Activated CD4-positive, alpha-beta T cell treated with anti-CD3 and anti-CD28 coated beads, Interleukin-2, amount 50 U/mL, for 16 hours (primary cell): Measurements from ENCODE around the gene ZFP36L2.

Source experiments
- DNase-seq: peaks from one replicate; pipeline ENCODE4 v3.0.0-alpha.2; 2020

ZFP36L2 gene

DNA sequence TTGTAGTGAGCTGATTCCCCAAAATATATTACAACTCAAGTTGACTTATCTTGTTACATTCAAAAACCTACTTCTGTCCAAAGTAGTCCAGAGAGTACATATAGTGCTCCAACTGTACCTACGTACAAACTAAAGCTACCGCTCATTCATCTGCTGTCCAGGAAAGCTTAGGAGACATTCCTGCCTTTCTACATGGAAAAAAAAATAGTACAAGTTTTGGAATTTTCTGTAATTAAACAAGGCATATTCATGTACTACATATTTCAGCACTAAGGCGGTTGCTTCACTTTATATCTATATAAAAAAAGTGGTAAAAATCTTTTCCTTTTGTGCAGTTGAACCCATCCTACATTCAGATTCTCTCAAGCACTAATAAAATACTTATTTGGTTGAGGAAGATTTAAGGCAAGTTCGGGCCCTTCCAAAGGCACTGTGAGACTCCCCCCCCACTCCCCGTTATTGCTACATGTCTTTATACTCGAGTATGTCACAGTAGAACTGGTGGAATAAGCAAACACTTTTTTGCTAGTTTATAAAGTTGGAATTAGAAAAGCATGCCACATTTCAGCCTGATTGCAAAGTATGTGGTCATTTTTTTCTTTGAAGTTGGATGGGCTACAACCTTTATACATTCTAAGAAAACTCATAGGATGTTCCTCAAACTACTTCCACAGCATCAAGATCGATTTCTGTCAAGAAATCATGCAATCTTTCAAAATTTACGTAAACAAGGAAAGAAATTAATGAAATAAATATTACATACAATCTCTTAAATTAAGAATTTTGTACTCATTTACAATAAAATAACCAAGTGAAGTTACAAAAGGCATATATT lies 3.7 kb downstream of the ZFP36L2 start:
- no peak for DNase-seq

DNA sequence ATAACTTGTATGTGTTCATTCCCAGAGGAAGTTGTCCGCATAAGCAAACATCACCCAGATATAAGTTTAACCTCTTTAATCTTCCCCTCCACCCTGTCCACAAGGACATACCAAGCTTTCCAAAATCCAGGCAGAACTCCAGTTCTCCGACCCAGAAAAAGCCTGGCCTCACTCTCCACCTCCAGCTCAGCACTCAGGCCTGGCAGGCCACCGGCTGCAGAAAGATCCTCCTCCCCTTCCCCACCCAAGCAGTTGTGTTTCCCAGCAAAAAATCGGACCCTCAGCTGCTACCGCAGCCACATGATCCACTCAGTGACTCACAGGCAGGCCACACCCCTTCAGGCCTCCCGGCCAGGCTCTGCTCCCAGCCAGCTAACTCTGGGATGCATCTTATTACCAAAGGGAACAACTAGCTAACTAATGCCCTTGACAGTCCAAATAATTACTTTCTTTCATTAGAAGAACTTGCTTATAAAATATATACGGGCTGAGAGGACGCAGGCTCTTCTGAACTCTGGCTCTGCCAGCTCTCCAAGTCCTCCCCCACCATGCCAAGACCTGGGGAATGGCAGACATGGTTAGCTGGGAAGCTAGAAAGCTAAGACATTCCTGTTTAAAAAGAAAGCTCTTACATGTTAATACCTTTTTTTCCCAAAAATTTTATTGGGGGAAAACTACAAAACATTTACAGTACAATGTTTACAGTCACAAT lies 4.5 kb downstream of the ZFP36L2 start:
- peak; percentile 66 for DNase-seq

DNA sequence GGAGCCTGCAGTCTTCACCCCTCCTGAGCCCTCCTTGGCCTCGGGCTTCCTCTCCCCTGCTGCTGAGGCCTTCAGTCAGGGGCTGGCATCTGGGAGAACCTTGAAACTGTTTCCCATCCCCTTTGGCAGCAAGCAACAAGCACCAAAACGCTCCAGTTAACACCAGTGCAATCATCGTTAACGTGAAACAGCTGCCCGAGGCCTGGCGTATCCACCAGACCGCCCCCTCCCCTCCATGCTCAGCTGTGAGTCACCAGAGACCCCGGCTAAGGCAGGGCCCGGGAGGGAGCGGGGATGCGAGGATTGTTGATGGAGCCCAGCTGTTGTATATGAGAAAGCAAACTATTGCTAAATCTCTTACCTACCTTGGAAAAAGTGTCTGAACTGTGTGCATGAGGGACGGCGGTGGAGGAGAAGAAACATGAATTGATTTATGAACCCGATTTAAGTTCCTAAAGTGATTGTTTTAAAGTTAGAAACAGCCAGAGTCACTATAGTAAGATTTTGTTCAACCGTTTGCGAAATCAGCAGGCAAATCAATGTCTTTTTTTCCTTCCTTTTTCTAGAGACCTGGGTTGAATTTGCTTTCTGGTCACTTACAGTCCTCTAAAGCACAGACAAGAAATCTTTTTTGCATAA lies 5.2 kb downstream of the ZFP36L2 start:
- DNase-seq: no peak

DNA sequence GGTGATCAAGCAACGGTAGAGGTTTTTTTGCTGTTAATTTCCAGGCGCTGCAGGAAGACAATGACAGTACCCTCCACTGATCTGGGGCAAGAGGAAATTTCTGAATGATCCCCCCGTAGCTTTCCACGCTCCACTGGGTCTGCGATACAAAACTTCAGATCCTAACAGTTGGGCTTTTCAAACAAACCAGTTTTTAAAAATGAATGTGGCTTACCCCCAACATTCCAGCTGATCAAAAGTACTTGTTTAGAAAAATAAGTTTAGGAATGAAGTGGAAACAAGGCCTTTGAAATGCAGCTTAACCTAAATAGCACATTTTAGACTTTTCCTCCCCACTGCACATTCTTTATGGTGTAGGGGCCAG lies 5.7 kb downstream of the ZFP36L2 start:
- DNase-seq: no peak

DNA sequence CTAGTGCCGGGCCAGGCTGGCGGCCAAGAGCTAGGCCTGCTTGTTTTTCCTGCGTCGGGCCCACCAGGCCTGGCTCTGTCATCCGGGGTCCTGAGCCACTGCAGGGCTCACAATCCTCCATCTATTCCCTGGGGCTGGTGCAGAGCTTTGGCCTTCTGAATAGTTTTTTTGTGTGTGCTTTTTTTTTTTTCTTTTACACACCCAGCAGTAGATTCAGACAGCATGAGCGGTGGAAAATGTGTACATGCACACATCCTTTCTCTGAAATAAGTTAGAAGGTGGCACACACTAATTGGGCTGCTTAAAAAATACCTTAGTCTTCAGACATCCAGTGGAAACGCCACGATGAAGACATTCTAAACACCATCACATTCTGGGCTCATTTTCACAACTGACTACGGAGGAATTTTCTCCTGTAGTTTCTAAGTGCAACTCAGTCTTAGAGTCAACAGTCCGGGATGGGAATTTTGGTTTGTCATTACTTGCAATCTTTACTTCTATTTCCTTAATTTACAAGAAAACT lies 6.1 kb downstream of the ZFP36L2 start:
- DNase-seq: peak; percentile 35

DNA sequence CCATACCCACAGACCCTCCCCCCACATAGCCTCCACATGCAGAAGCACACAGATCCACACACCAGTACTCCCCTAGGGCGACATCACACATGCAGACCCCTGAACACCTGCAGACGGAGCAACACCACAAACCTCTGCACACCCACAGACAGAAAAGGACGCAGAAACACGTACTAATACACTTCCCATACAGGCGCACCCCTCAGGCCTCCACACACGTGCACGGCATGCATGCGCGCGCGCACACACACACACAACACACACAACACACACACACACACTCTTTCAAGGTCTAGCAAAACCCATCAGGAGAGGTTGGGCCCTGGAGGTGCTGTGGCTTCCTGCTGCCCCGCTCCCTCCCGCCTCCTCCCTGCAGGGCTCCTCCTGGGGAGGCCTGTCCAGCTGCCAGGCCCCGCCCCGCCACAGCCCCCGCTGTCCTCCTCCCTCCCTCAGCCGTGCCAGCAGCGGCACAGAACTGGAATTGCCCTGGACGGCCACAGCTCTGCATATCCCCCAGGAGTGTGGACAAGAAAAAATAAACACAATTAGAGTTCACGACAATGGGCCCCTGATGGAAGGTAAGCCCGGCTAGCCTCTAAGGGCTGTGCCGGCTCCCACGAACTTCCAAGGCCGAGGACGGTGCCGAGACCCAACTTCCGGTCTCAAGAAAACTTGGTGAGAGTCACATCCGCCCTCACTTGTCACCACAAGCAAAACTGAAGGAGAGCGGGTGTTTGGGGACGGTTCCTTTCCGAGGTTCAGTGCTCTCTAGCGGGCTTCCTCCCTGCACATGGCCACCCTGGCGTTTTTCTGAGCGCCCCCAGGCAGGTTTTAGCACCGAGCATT lies 6.8 kb downstream of the ZFP36L2 start:
- DNase-seq: peak; percentile 89

DNA sequence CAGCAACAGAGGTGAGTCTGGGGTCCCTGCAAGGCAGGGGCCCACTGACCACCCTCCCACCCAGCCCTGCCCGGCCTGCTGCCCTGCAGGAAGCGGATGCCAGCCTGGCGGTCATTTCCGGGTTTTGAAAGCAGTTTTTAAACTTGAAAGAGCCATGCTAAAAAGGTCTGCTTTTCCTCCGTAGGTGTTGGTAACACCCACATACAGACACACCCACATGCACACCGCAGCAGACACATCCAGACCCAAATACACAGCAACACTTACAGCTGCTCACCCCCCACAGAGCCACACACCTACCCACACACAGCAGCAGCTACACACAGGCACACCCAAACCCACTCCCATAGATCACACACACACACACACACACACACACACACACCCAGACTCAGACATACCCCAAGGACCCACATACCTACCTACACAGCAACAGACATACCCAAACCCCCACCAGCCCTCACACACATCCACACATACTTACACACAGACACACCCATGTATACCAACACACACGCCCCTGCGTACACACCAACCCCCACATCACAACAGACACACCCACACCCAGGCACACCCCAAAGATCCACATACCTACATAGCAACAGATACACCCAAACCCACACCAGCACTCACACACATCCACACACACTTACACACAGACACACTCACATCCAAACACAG lies 7.6 kb downstream of the ZFP36L2 start:
- DNase-seq: peak; percentile 75

DNA sequence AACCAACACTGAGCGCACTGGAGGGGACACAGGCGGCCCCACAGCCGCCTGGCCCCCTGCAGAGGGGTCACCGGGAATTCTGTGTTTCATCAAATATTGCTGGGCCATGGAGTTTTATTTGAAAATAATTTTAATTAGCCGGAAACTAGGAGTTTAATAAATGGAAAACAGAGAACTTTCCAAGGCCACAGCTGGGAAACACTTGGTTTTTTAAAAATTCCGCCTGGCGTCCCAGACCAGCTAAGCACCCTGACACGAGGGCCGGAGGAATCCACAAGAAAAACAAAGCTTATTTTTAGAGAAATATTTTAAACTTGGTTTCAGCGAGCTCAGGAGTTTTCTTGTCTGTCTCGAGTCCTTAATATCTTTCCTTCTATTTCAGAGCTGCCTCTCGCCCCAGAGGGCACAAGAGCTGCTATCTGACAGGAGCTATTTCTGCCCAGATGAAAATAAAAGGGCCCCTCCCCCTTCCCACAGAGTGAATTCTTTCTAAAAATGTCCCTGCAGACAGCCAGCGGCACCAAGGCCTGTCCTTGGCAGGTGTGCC lies 8.2 kb downstream of the ZFP36L2 start:
- no peak for DNase-seq

DNA sequence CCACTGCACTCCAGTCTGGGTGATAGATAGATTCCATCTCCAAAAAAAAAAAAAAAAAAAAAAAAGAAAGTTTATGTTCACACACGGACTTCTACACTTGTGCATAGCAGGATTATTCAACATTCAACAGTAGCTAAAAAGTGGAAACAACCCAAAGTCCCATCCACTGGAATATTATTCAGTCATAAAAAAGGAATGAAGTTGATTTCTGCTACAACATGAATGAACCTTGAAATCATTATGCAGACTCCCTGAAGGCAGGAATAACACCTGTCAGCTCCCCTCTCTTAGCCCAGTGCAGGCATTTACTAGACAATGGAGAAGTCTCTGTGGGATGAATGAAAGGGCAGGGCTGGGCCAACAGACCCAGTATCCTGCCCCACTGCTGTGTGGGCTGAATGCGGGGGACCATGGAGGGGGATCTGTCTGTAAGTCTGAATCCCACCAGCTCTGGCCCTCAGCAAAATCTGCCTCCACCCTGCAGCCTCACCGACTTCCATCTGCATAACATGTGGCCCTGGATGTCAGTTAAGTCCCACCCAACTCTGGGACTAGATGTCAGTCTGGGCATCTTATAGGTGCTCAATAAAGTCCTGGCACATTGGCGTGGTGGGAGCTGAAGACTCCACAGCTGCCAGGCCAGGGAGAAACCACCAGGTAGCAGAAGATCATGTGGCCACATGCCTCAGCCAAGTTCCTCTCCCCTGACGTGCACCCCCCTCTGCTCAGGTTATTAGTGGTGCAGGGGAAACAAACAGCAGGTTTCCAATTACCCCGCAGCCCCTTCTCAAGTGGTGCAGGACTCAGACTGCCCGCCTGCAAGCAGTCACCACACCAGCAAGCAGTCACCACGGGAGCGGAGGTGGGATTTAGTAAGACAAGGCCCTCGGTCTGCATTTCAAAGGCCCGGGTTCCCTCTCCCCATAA lies 8.9 kb downstream of the ZFP36L2 start:
- DNase-seq: no peak

DNA sequence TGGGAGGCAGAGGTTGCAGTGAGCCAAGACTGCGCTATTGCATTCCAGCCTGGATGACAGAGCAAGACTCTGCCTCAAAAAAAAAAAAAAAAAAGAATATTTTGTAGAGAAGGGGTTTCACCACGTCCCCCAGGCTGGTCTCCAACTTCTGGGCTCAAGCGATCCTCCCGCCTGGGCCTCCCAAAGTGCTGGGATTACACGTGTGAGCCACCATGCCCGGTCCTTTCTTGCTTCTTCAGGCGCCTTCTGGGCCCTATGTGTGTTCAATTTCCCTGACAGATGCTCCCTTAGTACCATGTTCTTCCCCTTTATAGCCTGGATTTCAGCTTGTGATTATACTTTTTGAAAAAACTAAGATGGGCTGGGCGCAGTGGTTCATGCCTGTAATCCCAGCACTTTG lies 9.8 kb downstream of the ZFP36L2 start:
- no peak for DNase-seq

DNA sequence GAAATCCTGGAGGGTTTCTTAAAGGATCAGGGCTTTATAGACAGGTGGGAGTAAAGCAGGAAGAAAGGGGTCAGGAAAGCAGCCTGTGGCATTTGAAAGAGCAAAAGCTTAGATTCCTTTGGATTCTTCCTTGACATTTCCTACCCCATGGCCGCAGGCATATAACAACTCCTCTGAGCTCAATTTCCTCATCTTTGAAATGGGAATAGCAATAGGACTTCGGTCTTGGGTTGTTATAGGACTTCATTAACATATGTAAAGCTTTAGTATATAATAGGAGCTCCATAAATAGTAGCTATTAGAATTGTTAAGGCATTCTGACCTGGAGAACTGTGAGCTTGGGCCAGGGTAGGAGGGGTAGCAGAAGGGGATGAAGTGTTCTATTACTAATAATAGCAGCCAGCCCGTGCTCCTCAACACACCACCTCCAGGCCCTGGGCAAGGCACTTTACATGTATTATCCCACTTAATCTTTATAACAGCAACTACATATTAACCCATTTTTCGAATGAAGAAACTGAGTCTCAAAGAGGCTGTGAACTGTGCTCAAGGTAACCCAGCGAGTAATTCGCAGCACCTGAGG lies 10.6 kb downstream of the ZFP36L2 start:
- DNase-seq: no peak

DNA sequence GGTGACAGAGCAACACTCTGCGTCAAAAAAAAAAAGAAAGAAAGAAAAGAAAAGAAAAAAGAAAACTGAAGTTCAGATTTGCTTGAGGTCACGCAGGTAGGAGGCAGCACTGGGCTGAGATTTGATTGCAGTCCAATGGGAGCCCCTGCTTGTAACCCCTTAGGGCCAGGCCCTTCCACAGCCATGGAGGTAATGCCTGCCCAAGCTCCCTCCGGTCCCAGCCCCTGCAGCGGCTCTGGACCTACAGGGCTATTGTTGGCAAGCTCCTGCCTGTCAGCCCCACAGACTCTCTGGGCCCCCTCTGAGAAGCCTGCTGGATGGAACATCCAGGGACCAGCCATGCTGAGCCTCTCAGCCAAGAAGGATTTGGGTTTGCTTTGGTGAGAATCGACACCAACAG lies 12.2 kb downstream of the ZFP36L2 start:
- DNase-seq: no peak

DNA sequence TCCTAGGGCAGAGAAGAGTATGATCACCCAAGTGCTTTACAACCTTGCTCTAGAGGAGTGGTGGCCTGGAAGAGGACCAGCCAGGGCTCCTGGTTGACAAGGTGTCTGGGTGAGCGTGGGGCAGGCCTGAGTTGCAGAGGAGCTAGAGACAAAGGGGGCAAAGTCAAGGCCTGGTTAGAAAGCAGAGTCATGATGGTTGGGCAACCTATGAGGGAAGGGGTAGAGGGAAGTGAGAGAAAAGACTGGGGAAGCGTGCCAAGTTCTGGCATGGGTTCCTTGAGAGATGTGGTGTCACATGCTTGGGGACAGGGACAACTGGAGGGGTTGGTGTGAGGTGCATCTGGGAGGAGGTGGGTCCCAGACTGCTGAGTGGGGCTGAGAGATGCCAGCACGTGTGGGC lies 13.5 kb downstream of the ZFP36L2 start:
- no peak for DNase-seq

DNA sequence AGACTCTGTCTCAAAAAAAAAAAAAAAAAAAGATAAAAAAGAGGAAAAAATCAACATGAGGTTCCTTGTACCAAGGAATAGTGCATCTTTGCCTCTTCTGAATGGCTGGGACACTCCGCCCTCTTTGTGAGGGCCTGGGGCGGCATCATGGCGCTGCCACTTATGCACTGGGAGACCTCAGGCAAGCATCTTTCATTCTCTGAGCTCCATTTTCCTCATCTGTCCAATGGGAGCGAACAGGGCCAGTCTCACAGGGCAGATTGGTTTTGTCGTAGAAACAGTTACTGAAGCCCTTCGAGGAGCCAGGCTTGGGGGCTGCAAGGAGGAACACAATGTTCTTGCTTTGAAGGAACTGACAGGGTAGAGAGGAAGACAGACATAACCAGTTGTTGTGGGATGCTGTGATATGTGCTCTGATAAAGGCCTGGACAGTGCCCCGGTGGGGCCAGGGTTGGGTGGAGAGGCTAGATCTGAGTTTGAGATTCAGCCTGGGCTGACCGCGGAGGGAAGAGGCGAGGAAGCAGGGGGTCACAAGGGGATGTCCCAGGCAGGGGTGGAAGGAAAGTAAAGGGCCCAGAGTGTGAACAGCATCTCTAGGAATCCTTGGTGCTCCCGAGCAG lies 14.1 kb downstream of the ZFP36L2 start:
- DNase-seq: no peak

DNA sequence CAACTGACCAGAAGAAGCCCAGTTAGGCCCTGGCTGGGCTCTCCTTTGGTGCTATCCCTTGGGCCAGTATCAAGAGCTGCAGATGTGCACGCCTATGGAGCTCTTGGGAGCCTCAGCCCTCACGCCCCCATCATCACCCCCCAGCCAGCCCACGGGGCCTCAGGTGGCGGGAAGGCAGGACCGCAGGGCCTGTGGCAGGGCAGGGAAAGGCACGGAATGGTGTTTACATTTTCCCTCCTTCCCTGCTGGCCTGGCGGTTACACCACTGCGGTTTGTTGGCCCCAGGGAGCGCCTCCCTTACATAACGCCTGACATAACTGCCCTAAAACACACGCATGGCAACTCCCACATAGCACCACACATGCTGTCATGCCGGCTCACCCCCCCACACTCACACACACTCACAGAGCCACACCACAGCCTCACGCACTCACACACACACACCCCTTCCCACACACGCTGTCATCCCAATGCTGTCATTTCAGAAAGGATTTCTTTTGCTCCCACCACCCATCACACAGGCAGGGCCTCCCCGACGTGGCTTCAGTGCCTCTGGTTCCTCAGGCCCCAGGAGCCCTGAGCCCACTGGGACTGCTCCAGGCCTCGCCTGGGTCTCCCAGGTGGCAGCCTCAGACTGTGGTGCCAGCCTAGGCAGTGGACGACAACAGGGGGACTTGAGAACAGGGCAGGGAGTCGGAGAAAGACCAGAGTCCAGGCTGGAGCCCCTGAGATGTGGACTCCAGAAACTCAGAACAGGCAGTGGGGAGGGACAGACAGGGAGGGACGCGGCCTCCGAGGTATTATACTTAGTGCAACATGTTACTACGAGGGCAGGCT lies 15.7 kb downstream of the ZFP36L2 start:
- no peak for DNase-seq

DNA sequence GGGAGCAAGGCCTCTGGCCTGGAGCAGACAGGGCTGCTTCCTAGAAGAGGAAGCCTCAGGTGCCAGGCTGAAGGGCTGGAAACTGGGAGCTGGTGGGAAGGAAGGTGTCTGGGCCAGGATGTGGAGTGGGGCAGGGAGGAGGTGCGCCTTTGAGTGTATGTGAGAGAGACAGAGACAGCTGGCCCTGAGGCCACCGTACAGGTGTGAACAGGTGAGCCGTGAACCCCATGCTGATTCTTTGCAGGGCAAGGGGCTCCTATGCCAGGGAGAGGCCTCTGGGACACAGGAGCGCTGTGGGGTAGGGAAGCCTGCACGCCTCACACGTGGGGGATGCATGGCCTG lies 16.3 kb downstream of the ZFP36L2 start:
- DNase-seq: no peak

DNA sequence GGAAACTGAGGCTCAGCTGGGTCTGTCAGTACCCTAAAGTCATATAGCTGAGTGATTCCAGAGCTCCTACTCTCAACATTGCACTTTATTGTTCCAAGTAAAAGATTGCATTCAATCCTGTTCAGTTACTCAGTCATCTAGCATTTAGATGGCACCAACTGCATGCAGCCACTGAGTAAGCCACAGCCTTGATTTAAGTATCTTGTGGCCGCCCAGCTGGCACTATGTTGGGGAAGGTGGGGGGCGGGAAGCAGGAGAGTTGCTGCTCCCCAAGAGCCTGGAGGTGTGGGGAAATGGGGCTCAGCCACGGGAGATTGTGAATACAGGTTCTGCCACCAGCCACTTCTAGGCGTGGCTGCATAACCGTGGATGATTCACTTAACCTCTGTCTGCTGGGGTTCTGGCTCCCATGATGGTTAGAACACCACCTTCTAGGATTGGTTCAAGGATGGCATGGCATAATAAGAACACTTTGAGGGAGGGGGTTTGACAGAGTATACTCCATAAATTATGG lies 17.1 kb downstream of the ZFP36L2 start:
- DNase-seq: no peak

DNA sequence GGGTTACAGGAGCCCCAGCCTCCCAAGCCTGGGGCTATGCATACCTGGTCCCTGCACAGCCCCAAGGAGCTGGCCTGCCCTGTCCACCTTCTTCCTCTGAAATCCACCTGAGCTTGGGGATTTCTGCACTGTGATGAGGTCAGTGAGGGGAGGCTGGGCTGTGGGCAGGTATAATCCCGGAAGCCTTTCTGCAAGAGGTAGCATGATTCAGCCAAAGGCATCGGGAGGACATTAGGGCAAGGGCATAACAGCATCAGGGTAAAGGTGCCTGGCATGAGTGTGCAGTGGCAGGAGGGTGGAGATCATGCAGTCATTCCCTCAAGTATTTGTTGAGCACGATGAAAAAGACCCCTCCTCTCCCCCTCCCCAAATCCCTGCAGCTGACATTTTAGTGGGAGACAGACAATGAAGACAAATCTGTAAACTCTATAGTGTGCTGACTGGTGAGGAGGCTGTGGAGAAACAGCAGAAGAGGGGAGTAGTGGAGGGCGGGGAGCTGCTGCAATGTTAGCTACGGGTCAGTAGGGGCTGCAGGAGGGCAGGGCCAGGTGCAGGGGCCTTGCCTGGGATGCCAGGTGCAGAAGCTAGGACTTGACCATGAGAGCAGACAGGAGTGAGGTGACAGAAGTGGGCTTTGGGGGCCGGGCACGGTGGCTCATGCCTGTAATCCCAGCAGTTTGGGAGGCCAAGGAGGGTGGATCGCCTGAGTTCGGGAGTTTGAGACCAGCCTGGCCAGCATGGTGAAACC lies 18.7 kb downstream of the ZFP36L2 start:
- DNase-seq: no peak
